ENCODE results near the gene TADA2A.

GRCh38 chr17:37470181-37470580 lies 63.5 kb downstream of the TADA2A start:
- no peak for TF ChIP-seq TEAD4 (IDR thresholded peaks at IDR 0.05; ENCODE audit: low read depth, low read length)
- TF ChIP-seq GTF2F1 (IDR thresholded peaks at IDR 0.05; ENCODE audit: borderline replicate concordance, low read depth, low read length): no peak
- no peak for TF ChIP-seq CTCF (IDR thresholded peaks at IDR 0.05; ENCODE audit: control extremely low read depth in 1 of 3, insufficient read depth in 1 of 3, low read depth in 1 of 3, low read length in 3 of 3)
- no peak for TF ChIP-seq POLR2A (IDR thresholded peaks at IDR 0.05; ENCODE audit: control extremely low read depth in 1 of 2, low read depth in 2 of 2, low read length in 2 of 2)
- TF ChIP-seq RNF2 (IDR thresholded peaks at IDR 0.05; ENCODE audit: borderline replicate concordance, low read depth, low read length, missing control alignments, poor library complexity, severe bottlenecking): no peak
- no peak for TF ChIP-seq ATF2 (IDR thresholded peaks at IDR 0.05; ENCODE audit: low read length)
- no peak for TF ChIP-seq RAD21 (IDR thresholded peaks at IDR 0.05 in 1 of 2, conservative IDR thresholded peaks at IDR 0.05 in 1 of 2; ENCODE audit: low read depth in 2 of 2, low read length in 2 of 2)
- TF ChIP-seq TAF7 (optimal IDR thresholded peaks at IDR 0.05; ENCODE audit: borderline replicate concordance, low read depth, low read length): no peak
- TF ChIP-seq POLR2AphosphoS5 (IDR thresholded peaks at IDR 0.05; ENCODE audit: low read depth, low read length): no peak
- TF ChIP-seq MAX (IDR thresholded peaks at IDR 0.05): no peak
- no peak for TF ChIP-seq GABPA (IDR thresholded peaks at IDR 0.05; ENCODE audit: borderline replicate concordance, insufficient read depth, low read length)
- TF ChIP-seq ATF3 (IDR thresholded peaks at IDR 0.05; ENCODE audit: insufficient read depth, low read depth, low read length): no peak
- TF ChIP-seq KDM5A (IDR thresholded peaks at IDR 0.05; ENCODE audit: low read length): no peak
